ENCODE measurements around the gene BRICD5. TPM values are rescaled to one million over a fixed set of nuclear protein-coding genes. Genes with fewer than 3 reads are reported as not detected.

BRICD5 gene
- total and polyA plus RNA-seq, 8 donors = 2.9 to 15.3 (median 5.1) TPM

GRCh38 chr16:2213817-2214718 lies 3.4 kb upstream of the BRICD5 start:
- Histone ChIP-seq H3K36me3 (peaks cover 0 to 34% of the 10 kb centered on the region in 2 donors), H3K4me3 (peak overlapping the region; percentile 69 to 87), H3K27ac (peak overlapping the region; percentile 26 to 84), H3K27me3 (no peaks in the 10 kb centered on the region), H3K4me1 (peaks cover 21 to 37% of the 10 kb centered on the region in 2 donors), H3K9me3 (no peaks in the 10 kb centered on the region)
- intact Hi-C loops (cut with DNase I) = no loop called here
- DNase-seq (peak in 1 of 4 donors; percentile 82), ATAC-seq (no peak)
- TF ChIP-seq, protein P1, sequence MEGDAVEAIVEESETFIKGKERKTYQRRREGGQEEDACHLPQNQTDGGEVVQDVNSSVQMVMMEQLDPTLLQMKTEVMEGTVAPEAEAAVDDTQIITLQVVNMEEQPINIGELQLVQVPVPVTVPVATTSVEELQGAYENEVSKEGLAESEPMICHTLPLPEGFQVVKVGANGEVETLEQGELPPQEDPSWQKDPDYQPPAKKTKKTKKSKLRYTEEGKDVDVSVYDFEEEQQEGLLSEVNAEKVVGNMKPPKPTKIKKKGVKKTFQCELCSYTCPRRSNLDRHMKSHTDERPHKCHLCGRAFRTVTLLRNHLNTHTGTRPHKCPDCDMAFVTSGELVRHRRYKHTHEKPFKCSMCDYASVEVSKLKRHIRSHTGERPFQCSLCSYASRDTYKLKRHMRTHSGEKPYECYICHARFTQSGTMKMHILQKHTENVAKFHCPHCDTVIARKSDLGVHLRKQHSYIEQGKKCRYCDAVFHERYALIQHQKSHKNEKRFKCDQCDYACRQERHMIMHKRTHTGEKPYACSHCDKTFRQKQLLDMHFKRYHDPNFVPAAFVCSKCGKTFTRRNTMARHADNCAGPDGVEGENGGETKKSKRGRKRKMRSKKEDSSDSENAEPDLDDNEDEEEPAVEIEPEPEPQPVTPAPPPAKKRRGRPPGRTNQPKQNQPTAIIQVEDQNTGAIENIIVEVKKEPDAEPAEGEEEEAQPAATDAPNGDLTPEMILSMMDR (IDR thresholded peaks at IDR 0.05) = no peak

DNA sequence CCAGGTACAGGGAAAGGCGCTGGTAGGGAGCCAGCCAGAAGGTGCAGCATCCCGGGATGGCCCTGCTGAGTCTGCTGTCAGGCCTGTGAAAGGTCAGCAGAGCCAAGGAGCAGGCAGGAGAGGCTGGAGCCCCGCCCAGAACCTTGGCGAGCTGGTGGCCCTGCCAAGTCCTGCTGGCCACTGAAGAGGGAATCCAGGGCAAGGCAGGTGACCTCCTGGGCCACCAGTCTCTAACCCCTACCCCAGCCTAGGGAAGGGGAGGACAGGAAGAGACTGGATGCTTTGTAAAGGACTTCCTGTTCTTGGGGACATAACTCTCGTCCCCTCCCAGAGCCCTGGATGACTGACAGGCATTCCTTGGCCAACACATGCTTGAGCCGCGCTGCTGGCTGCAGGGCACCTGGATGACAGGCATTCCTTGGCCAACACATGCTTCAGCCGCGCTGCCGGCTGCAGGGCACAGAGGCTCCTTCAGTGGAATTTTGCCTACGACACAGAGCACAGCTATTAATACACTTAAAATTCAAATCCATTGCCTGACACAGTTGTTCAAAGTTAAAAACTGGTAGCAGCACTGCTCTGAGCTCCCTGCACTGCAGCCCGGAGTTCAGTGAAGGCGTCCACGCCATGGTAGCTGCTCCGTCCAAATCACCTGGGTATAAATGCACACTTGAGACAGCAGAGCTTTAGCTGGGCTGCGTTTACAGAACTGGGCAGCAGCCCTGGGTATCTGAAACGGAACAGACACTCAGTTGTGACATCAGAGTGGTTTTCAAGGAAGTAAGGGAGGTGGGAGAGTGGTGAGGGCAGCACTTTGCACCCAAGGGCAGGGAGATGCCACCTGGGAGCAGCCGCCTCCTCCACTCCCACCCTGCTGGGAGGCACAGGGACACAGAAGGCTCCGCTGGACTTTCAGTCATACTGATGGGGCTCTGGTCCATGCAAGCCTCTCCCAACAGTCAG lies 2.0 kb upstream of the BRICD5 start:
- intact Hi-C loops (cut with DNase I) = no loop called here
- Histone ChIP-seq H3K4me3 (peak overlapping the region in 1 of 2 donors; percentile 87), H3K36me3 (peaks cover 0 to 48% of the 10 kb centered on the region in 2 donors), H3K27me3 (no peaks in the 10 kb centered on the region), H3K27ac (peak overlapping the region; percentile 8 to 68), H3K4me1 (peaks cover 21 to 41% of the 10 kb centered on the region in 2 donors), H3K9me3 (no peaks in the 10 kb centered on the region)
- peak; percentile 32 for ATAC-seq
- TF ChIP-seq, protein P1 (IDR thresholded peaks at IDR 0.05) = no peak
- peak in 2 of 4 donors; percentile 59 to 82 for DNase-seq

GRCh38 chr16:2211923-2212347 lies 1.3 kb upstream of the BRICD5 start:
- H3K27me3 ChIP-seq = no peaks in the 10 kb centered on the region
- no peaks in the 10 kb centered on the region for H3K9me3 ChIP-seq
- ATAC-seq (no peak), DNase-seq (no peak)
- H3K4me1 ChIP-seq = peaks cover 21 to 47% of the 10 kb centered on the region in 2 donors
- H3K27ac ChIP-seq = peak overlapping the region; percentile 8 to 68
- peaks cover 0 to 55% of the 10 kb centered on the region in 2 donors for H3K36me3 ChIP-seq
- TF ChIP-seq, protein P1 (IDR thresholded peaks at IDR 0.05) = no peak
- intact Hi-C loops (cut with DNase I) = no loop called here
- H3K4me3 ChIP-seq = no peak overlapping the region

DNA sequence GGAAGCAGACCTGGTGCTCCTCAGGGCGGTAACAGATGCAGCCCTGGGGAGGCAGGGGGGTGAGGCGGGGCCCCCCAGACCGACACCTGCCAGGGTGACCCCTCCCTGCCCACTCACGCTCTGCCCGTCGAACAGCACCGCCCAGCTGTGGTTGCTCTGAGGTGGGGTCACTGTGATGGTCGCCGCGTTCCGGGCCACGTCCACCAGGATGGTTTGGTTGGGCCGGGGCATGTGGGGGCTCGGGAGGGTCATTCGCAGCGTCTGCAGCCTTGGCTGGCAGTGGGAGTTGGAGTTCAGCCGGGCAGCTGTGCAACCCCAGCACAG lies 692 bp downstream of the BRICD5 start:
- H3K27ac ChIP-seq = no peak overlapping the region
- no peaks in the 10 kb centered on the region for H3K27me3 ChIP-seq
- TF ChIP-seq, protein P1 (IDR thresholded peaks at IDR 0.05) = no peak
- ATAC-seq (no peak), DNase-seq (no peak)
- no peaks in the 10 kb centered on the region for H3K9me3 ChIP-seq
- peaks cover 29 to 52% of the 10 kb centered on the region in 2 donors for H3K4me1 ChIP-seq
- intact Hi-C loops (cut with DNase I) = no loop called here
- peaks cover 0 to 58% of the 10 kb centered on the region in 2 donors for H3K36me3 ChIP-seq
- no peak overlapping the region for H3K4me3 ChIP-seq
